ENCODE results near the gene F2.

The F2 gene

GRCh38 chr11:46677169-46677568 is 41.8 kb upstream of the F2 start:
- no peak for DNase-seq
- H3K36me3 ChIP-seq (ENCODE audit: insufficient read depth, low read length), result peaks cover 85% of the 10 kb centered on the region
- H3K4me3 ChIP-seq (ENCODE audit: low read depth in 1 of 2, low read length in 2 of 2), result no peak overlapping the region
- H3K27me3 ChIP-seq (ENCODE audit: insufficient read depth, low read length, poor library complexity), result no peaks in the 10 kb centered on the region
- H2AFZ ChIP-seq (ENCODE audit: low read depth, low read length), result no peak overlapping the region
- peaks cover 4% of the 10 kb centered on the region for H3K4me1 ChIP-seq (ENCODE audit: insufficient read depth, low read length)
- no peak overlapping the region for H3K4me2 ChIP-seq (ENCODE audit: insufficient read depth, low read length)
- peaks cover 14% of the 10 kb centered on the region for H4K20me1 ChIP-seq (ENCODE audit: insufficient read depth, low read length)
- TF ChIP-seq CTCF (IDR thresholded peaks at IDR 0.05; ENCODE audit: borderline replicate concordance, extremely low read depth, low read length, poor library complexity, severe bottlenecking), result no peak
- no peak for TF ChIP-seq EZH2 (IDR thresholded peaks at IDR 0.05; ENCODE audit: borderline replicate concordance, low read depth, low read length, severe bottlenecking)
- H3K79me2 ChIP-seq (ENCODE audit: insufficient read depth, low read length), result no peaks in the 10 kb centered on the region
- peak; percentile 18; the same call in 2 of the 3 replicates for ATAC-seq (ENCODE audit: insufficient read depth, low read depth)
- H3K9ac ChIP-seq (ENCODE audit: low read depth, low read length), result no peak overlapping the region
- H3K9me3 ChIP-seq (ENCODE audit: insufficient read depth, low read length, severe bottlenecking), result no peaks in the 10 kb centered on the region
- H3K27ac ChIP-seq (ENCODE audit: low read length), result no peak overlapping the region

GRCh38 chr11:46677991-46678740 is 40.8 kb upstream of the F2 start:
- no peak for TF ChIP-seq EZH2 (IDR thresholded peaks at IDR 0.05; ENCODE audit: borderline replicate concordance, low read depth, low read length, severe bottlenecking)
- Histone ChIP-seq H3K9ac (ENCODE audit: low read depth, low read length) (no peak overlapping the region), H4K20me1 (ENCODE audit: insufficient read depth, low read length) (peaks cover 8% of the 10 kb centered on the region), H3K4me3 (ENCODE audit: low read depth in 1 of 2, low read length in 2 of 2) (no peak overlapping the region), H3K27ac (ENCODE audit: low read length) (no peak overlapping the region), H3K4me2 (ENCODE audit: insufficient read depth, low read length) (no peak overlapping the region), H3K9me3 (ENCODE audit: insufficient read depth, low read length, severe bottlenecking) (no peaks in the 10 kb centered on the region), H3K79me2 (ENCODE audit: insufficient read depth, low read length) (no peaks in the 10 kb centered on the region), H3K27me3 (ENCODE audit: insufficient read depth, low read length, poor library complexity) (no peaks in the 10 kb centered on the region), H3K4me1 (ENCODE audit: insufficient read depth, low read length) (no peaks in the 10 kb centered on the region), H3K36me3 (ENCODE audit: insufficient read depth, low read length) (peaks cover 82% of the 10 kb centered on the region), H2AFZ (ENCODE audit: low read depth, low read length) (no peak overlapping the region)
- ATAC-seq (ENCODE audit: insufficient read depth, low read depth) (no peak; the same call in 2 of the 3 replicates), DNase-seq (no peak)

- no peak overlapping the region for H2AFZ ChIP-seq (ENCODE audit: low read depth, low read length)
- no peaks in the 10 kb centered on the region for H3K27me3 ChIP-seq (ENCODE audit: insufficient read depth, low read length, poor library complexity)
- H3K79me2 ChIP-seq (ENCODE audit: insufficient read depth, low read length), result no peaks in the 10 kb centered on the region
- peaks cover 79% of the 10 kb centered on the region for H3K36me3 ChIP-seq (ENCODE audit: insufficient read depth, low read length)
- H3K4me1 ChIP-seq (ENCODE audit: insufficient read depth, low read length), result no peaks in the 10 kb centered on the region
- H3K9me3 ChIP-seq (ENCODE audit: insufficient read depth, low read length, severe bottlenecking), result no peaks in the 10 kb centered on the region
- H4K20me1 ChIP-seq (ENCODE audit: insufficient read depth, low read length), result peaks cover 8% of the 10 kb centered on the region
- no peak overlapping the region for H3K9ac ChIP-seq (ENCODE audit: low read depth, low read length)
- no peak overlapping the region for H3K4me2 ChIP-seq (ENCODE audit: insufficient read depth, low read length)
- DNase-seq, result no peak
- no peak overlapping the region for H3K4me3 ChIP-seq (ENCODE audit: low read depth in 1 of 2, low read length in 2 of 2)
- ATAC-seq (ENCODE audit: insufficient read depth, low read depth), result no peak
- H3K27ac ChIP-seq (ENCODE audit: low read length), result no peak overlapping the region
- TF ChIP-seq CTCF (IDR thresholded peaks at IDR 0.05; ENCODE audit: borderline replicate concordance, extremely low read depth, low read length, poor library complexity, severe bottlenecking) (no peak), EZH2 (IDR thresholded peaks at IDR 0.05; ENCODE audit: borderline replicate concordance, low read depth, low read length, severe bottlenecking) (no peak)
Measured at GRCh38 chr11:46678741-46679130, 40.3 kb upstream of the F2 start.

DNA sequence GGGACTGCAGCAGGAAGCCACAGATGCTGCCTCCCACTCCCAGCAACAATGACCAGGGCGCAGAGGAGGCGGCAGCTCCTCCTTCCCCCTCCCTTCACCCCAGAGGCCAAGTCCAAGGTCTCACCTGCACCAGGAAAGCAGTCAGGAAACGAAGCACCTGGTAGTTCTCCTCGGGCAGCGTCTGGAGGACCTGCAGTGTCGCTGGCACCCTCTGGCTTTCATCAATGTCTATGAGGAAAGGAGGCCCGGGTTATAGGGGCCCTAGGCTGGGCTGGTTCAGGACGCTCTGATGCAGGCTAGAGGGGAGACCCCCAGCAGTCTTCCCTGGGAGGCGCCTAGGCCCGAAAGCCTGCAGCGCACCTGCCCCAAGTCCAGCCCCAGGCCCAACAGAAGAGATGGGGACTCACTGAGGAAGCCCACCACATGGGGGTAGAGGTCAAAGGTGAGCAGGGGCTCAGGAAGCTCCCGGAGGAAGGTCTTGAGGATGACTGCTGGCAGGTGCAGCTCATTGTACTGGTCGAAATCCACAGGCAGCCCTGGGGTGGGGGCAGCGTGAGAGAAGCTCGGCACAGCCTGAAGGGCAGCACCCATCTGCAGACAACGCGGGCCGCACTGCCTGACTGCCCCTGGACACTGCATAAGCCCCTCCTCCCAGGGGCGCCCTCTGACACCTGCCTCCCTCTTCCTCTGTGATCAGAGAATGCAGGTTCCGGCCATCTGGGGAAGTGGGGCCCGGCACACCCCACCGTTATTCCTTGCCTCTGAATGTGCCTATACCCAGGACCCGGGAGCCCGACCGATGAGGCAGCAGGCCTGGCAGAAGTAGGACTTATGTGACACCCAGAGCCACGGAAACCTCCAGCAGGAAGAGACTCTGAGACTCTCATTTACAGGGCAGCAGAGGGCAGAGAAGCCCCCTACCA is 39.5 kb upstream of the F2 start:
- H3K4me1 ChIP-seq (ENCODE audit: insufficient read depth, low read length), result no peaks in the 10 kb centered on the region
- DNase-seq (no peak), ATAC-seq (ENCODE audit: insufficient read depth, low read depth) (no peak)
- no peaks in the 10 kb centered on the region for H3K79me2 ChIP-seq (ENCODE audit: insufficient read depth, low read length)
- H2AFZ ChIP-seq (ENCODE audit: low read depth, low read length), result no peak overlapping the region
- TF ChIP-seq CTCF (IDR thresholded peaks at IDR 0.05; ENCODE audit: borderline replicate concordance, extremely low read depth, low read length, poor library complexity, severe bottlenecking) (no peak), EZH2 (IDR thresholded peaks at IDR 0.05; ENCODE audit: borderline replicate concordance, low read depth, low read length, severe bottlenecking) (no peak)
- no peak overlapping the region for H3K27ac ChIP-seq (ENCODE audit: low read length)
- H3K4me2 ChIP-seq (ENCODE audit: insufficient read depth, low read length), result no peak overlapping the region
- no peak overlapping the region for H3K4me3 ChIP-seq (ENCODE audit: low read depth in 1 of 2, low read length in 2 of 2)
- H3K27me3 ChIP-seq (ENCODE audit: insufficient read depth, low read length, poor library complexity), result no peaks in the 10 kb centered on the region
- H3K9ac ChIP-seq (ENCODE audit: low read depth, low read length), result no peak overlapping the region
- H3K36me3 ChIP-seq (ENCODE audit: insufficient read depth, low read length), result peaks cover 76% of the 10 kb centered on the region
- peaks cover 8% of the 10 kb centered on the region for H4K20me1 ChIP-seq (ENCODE audit: insufficient read depth, low read length)
- H3K9me3 ChIP-seq (ENCODE audit: insufficient read depth, low read length, severe bottlenecking), result no peaks in the 10 kb centered on the region
